ENCODE data around the gene C6orf15. TPM values are rescaled to one million over a fixed set of nuclear protein-coding genes. Genes with fewer than 3 reads are reported as not detected.

Gene C6orf15
- total and polyA plus RNA-seq, 10 donors, result not detected

GRCh38 chr6:31140643-31141042 lies 28.3 kb upstream of the C6orf15 start:
- no peak overlapping the region for H3K4me3 ChIP-seq
- no peak overlapping the region for H3K27ac ChIP-seq
- H3K9me3 ChIP-seq, result no peaks in the 10 kb centered on the region
- DNase-seq, result no peak
- peaks cover 0 to 30% (median 8%) of the 10 kb centered on the region in 6 donors for H3K4me1 ChIP-seq
- intact Hi-C loops (cut with DNase I; ENCODE audit: low total_unique reads), result no loop called here
- peaks cover 0 to 36% (median 11%) of the 10 kb centered on the region in 6 donors for H3K36me3 ChIP-seq
- WGBS, 5 donors, result 83 to 91% (median 88%) methylated on average over 14 to 15 of the region's 15 CpGs
- no peaks in the 10 kb centered on the region for H3K27me3 ChIP-seq (replicated peaks in 1 of 7)
- TF ChIP-seq POLR2AphosphoS5 (IDR thresholded peaks at IDR 0.05) (no peak), POLR2A (IDR thresholded peaks at IDR 0.05) (no peak), CTCF (IDR thresholded peaks at IDR 0.05 in 8 of 11, conservative IDR thresholded peaks at IDR 0.05 in 3 of 11) (no peak)

- Histone ChIP-seq H3K4me1 (peaks cover 0 to 30% (median 8%) of the 10 kb centered on the region in 6 donors), H3K27me3 (replicated peaks in 1 of 7) (no peaks in the 10 kb centered on the region), H3K4me3 (no peak overlapping the region), H3K9me3 (no peaks in the 10 kb centered on the region), H3K27ac (no peak overlapping the region), H3K36me3 (peaks cover 0 to 26% (median 7%) of the 10 kb centered on the region in 6 donors)
- intact Hi-C loops (cut with DNase I; ENCODE audit: low total_unique reads), result loop anchor here (5.0 kb wide), 1 partner anchor 228 kb away; no protein-coding TSS in a partner anchor
- 48 to 70% (median 56%) methylated on average over 4 of the region's 4 CpGs for WGBS, 5 donors
- no peak for DNase-seq
- no peak for TF ChIP-seq POLR2A (IDR thresholded peaks at IDR 0.05)
- TF ChIP-seq CTCF (IDR thresholded peaks at IDR 0.05 in 8 of 11, conservative IDR thresholded peaks at IDR 0.05 in 3 of 11), result no peak
- TF ChIP-seq POLR2AphosphoS5 (IDR thresholded peaks at IDR 0.05), result no peak
Measured at GRCh38 chr6:31139599-31139998, 27.2 kb upstream of the C6orf15 start.

- no peak for DNase-seq
- intact Hi-C loops (cut with DNase I; ENCODE audit: low total_unique reads), result loop anchor here (5.0 kb wide), 1 partner anchor 228 kb away; no protein-coding TSS in a partner anchor
- Histone ChIP-seq H3K36me3 (peaks cover 0 to 20% (median 6%) of the 10 kb centered on the region in 6 donors), H3K27me3 (replicated peaks in 1 of 7) (no peaks in the 10 kb centered on the region), H3K27ac (no peak within 1 kb of the TSS), H3K4me3 (peak within 1 kb of the TSS in 1 of 8 donors; percentile 58), H3K4me1 (peaks cover 0 to 30% (median 8%) of the 10 kb centered on the region in 6 donors), H3K9me3 (no peaks in the 10 kb centered on the region)
- 89 to 98% (median 93%) methylated on average over 4 of the region's 4 CpGs for WGBS, 5 donors
- TF ChIP-seq CTCF (IDR thresholded peaks at IDR 0.05 in 8 of 11, conservative IDR thresholded peaks at IDR 0.05 in 3 of 11) (no peak), POLR2A (IDR thresholded peaks at IDR 0.05) (no peak), POLR2AphosphoS5 (IDR thresholded peaks at IDR 0.05) (no peak)
Measured at GRCh38 chr6:31138982-31139381, 26.6 kb upstream of the C6orf15 start, which contains the start of gene PSORS1C2. PSORS1C2 (minus strand) TSS chr6:31139066; CDS start chr6:31139026, 40 bp downstream.

- Histone ChIP-seq H3K27ac (no peak overlapping the region), H3K9me3 (no peaks in the 10 kb centered on the region), H3K36me3 (no peaks in the 10 kb centered on the region), H3K4me1 (peaks cover 0 to 18% (median 8%) of the 10 kb centered on the region in 6 donors), H3K4me3 (no peak overlapping the region), H3K27me3 (replicated peaks in 1 of 7) (no peaks in the 10 kb centered on the region)
- intact Hi-C loops (cut with DNase I; ENCODE audit: low total_unique reads), result loop anchor here (2.0 to 5.0 kb wide), 2 partner anchors 57 to 232 kb away; no protein-coding TSS in a partner anchor
- no peak for DNase-seq
- 65 to 96% (median 82%) methylated on average over 10 of the region's 10 CpGs for WGBS, 5 donors
- TF ChIP-seq POLR2A (IDR thresholded peaks at IDR 0.05), result no peak
- TF ChIP-seq POLR2AphosphoS5 (IDR thresholded peaks at IDR 0.05), result no peak
- no peak for TF ChIP-seq CTCF (IDR thresholded peaks at IDR 0.05 in 8 of 11, conservative IDR thresholded peaks at IDR 0.05 in 3 of 11)
Measured at GRCh38 chr6:31135710-31136109, 23.3 kb upstream of the C6orf15 start.

Data from spleen (tissue), 11 donors.